OCI-LY1 (cell line): ENCODE data around the gene TM2D3.

Experiments
- H2AFZ ChIP-seq: fragments of 200-600 bp; sonication (generic), shearing (Covaris generic); 2 replicates; pipeline ENCODE4 v1.6.0; 2014; ENCODE audit warnings: antibody characterized with exemption, mild to moderate bottlenecking, low read length
- H3F3A ChIP-seq: fragments of 200-600 bp; sonication (generic), shearing (Covaris generic); 2 replicates; pipeline ENCODE4 v1.6.0; 2014; ENCODE audit warnings: mild to moderate bottlenecking, antibody characterized with exemption, low read length, moderate library complexity; ENCODE audit not compliant: insufficient read depth
- H3K27ac ChIP-seq: fragments of 200-600 bp; sonication (generic); 2 replicates; pipeline ENCODE4 v1.5.1; 2014; ENCODE audit warnings: low read length, mixed run types, mild to moderate bottlenecking, low read depth; ENCODE audit not compliant: poor library complexity, severe bottlenecking
- H3K27me3 ChIP-seq: fragments of 200-600 bp; sonication (generic); 2 replicates; pipeline ENCODE4 v1.6.0; 2014; ENCODE audit warnings: antibody characterized with exemption, mild to moderate bottlenecking, low read length, moderate library complexity; ENCODE audit not compliant: insufficient read depth
- H3K36me3 ChIP-seq: fragments of 200-600 bp; sonication (generic); 2 replicates; pipeline ENCODE4 v1.6.1; 2014; ENCODE audit warnings: mild to moderate bottlenecking, antibody characterized with exemption, low read length, moderate library complexity, mixed read lengths; ENCODE audit not compliant: insufficient read depth
- H3K4me1 ChIP-seq: fragments of 200-600 bp; sonication (generic); 2 replicates; pipeline ENCODE4 v1.5.1; 2014; ENCODE audit warnings: mild to moderate bottlenecking, low read length, moderate library complexity; ENCODE audit not compliant: insufficient read depth, severe bottlenecking
- H3K4me2 ChIP-seq: fragments of 200-600 bp; sonication (generic), shearing (Covaris generic); 2 replicates; pipeline ENCODE4 v1.6.1; 2014; ENCODE audit warnings: low read length
- H3K4me3 ChIP-seq: fragments of 200-600 bp; sonication (generic); 2 replicates; pipeline ENCODE4 v1.5.1; 2014; ENCODE audit warnings: low read length, low read depth, mild to moderate bottlenecking, mixed read lengths; ENCODE audit not compliant: poor library complexity, severe bottlenecking
- H3K79me2 ChIP-seq: fragments of 200-600 bp; shearing (Covaris generic); 2 replicates; pipeline ENCODE4 v1.6.1; 2016; ENCODE audit warnings: mixed run types, low read length, mixed read lengths; ENCODE audit not compliant: insufficient read depth
- H3K9ac ChIP-seq: fragments of 200-600 bp; sonication (generic), shearing (Covaris generic); 2 replicates; pipeline ENCODE4 v1.6.1; 2014; ENCODE audit warnings: mild to moderate bottlenecking, low read length, mixed read lengths
- H3K9me2 ChIP-seq: fragments of 200-600 bp; sonication (generic), shearing (Covaris generic); 2 replicates; pipeline ENCODE4 v1.6.1; 2014; ENCODE audit warnings: low read depth, mild to moderate bottlenecking, low read length, mixed read lengths
- H3K9me3 ChIP-seq: fragments of 200-600 bp; shearing (Covaris generic); 2 replicates; pipeline ENCODE4 v1.6.1; 2014; ENCODE audit warnings: low read length, mixed read lengths
- H4K20me1 ChIP-seq: fragments of 200-600 bp; sonication (generic), shearing (Covaris generic); 2 replicates; pipeline ENCODE4 v1.6.0; 2016; ENCODE audit warnings: mild to moderate bottlenecking, low read length; ENCODE audit not compliant: insufficient read depth
- EZH2 ChIP-seq: fragments of 200-600 bp; sonication (generic), shearing (Covaris generic); IDR thresholded peaks from 2 replicates; pipeline ENCODE4 v1.8.0; 2017; ENCODE audit warnings: borderline replicate concordance, mixed run types, mild to moderate bottlenecking, antibody characterized with exemption, low read length, moderate library complexity, mixed read lengths
- TF ChIP-seq, protein P1 (sequence below): fragments of 200-600 bp; sonication (generic), shearing (Covaris generic); IDR thresholded peaks from 2 replicates; pipeline ENCODE4 v1.5.1; 2017; ENCODE audit warnings: mild to moderate bottlenecking, antibody characterized with exemption, low read length, moderate library complexity, mixed read lengths

Gene TM2D3

DNA sequence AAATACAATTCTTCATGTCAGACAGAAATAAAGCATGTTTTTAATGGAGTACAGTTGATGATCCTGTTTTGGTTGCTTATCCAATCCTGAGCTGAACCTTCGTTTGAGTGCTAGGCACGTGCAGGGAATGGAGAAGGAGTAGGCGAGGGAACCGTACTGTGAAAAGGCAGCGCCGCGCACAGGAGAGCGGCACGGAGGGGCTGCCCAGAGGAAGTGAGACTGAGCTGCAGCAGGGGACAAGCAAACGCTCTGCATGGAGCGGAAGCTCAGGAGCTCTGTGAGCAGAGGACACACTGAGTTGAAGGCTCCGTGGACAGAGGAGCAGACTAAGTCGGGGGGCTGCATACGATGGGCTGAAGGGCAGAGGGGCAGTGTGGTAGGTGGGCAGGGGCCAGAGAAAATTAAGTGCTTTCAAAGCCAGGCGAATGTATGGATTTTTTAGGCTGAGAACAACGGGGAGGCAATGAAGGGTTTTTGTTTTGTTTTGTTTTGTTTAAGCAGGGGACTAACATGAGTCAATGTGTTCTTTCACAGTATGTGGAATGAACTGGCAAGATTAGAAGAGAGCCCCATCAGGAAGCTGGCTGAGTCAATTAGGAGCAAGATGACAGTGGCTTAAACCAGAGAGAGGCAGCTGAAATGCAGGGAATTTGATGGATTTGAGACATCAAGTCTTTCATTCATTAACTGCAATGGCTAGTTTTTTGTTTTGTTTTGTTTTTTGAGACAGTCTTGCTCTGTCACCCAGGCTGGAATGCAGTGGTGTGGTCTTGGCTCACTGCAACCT is 23.8 kb upstream of the TM2D3 start:
- no peak overlapping the region for H3K9ac ChIP-seq
- H3K4me1 ChIP-seq, result no peaks in the 10 kb centered on the region
- H3K27me3 ChIP-seq, result no peaks in the 10 kb centered on the region
- TF ChIP-seq, protein P1, sequence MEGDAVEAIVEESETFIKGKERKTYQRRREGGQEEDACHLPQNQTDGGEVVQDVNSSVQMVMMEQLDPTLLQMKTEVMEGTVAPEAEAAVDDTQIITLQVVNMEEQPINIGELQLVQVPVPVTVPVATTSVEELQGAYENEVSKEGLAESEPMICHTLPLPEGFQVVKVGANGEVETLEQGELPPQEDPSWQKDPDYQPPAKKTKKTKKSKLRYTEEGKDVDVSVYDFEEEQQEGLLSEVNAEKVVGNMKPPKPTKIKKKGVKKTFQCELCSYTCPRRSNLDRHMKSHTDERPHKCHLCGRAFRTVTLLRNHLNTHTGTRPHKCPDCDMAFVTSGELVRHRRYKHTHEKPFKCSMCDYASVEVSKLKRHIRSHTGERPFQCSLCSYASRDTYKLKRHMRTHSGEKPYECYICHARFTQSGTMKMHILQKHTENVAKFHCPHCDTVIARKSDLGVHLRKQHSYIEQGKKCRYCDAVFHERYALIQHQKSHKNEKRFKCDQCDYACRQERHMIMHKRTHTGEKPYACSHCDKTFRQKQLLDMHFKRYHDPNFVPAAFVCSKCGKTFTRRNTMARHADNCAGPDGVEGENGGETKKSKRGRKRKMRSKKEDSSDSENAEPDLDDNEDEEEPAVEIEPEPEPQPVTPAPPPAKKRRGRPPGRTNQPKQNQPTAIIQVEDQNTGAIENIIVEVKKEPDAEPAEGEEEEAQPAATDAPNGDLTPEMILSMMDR, result no peak
- no peak for TF ChIP-seq EZH2
- no peaks in the 10 kb centered on the region for H3K9me2 ChIP-seq
- H3K9me3 ChIP-seq, result no peaks in the 10 kb centered on the region
- H3K27ac ChIP-seq, result no peak overlapping the region
- no peaks in the 10 kb centered on the region for H4K20me1 ChIP-seq
- no peaks in the 10 kb centered on the region for H3F3A ChIP-seq
- no peak overlapping the region for H3K4me3 ChIP-seq
- H2AFZ ChIP-seq, result no peak overlapping the region
- H3K79me2 ChIP-seq, result no peaks in the 10 kb centered on the region
- H3K4me2 ChIP-seq, result no peak overlapping the region
- H3K36me3 ChIP-seq, result no peaks in the 10 kb centered on the region

DNA sequence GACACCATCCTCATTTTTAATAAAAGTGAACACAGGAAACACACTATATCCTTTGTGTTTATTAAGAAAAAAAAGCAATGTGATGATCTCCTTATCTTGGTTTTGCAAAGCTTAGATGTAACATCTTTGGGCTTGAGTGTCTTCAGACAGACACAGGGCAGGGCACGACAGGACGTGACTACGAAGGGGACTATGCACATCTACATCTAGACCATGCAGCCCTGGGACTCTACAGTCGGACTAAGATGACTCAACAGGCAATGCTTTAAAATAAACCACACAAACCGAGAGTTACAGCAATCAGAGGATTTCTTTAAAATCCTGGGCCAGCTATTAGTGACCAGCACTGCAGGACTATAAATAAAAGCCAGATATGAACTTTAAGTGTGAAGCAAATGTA is 22.8 kb upstream of the TM2D3 start:
- no peaks in the 10 kb centered on the region for H3K79me2 ChIP-seq
- no peaks in the 10 kb centered on the region for H3F3A ChIP-seq
- H3K4me1 ChIP-seq, result no peaks in the 10 kb centered on the region
- no peaks in the 10 kb centered on the region for H4K20me1 ChIP-seq
- H3K27ac ChIP-seq, result no peak overlapping the region
- no peak overlapping the region for H3K4me2 ChIP-seq
- no peak overlapping the region for H2AFZ ChIP-seq
- H3K9ac ChIP-seq, result no peak overlapping the region
- TF ChIP-seq, protein P1, result no peak
- TF ChIP-seq EZH2, result no peak
- H3K36me3 ChIP-seq, result no peaks in the 10 kb centered on the region
- H3K9me3 ChIP-seq, result no peaks in the 10 kb centered on the region
- no peaks in the 10 kb centered on the region for H3K9me2 ChIP-seq
- H3K27me3 ChIP-seq, result no peaks in the 10 kb centered on the region
- no peak overlapping the region for H3K4me3 ChIP-seq

DNA sequence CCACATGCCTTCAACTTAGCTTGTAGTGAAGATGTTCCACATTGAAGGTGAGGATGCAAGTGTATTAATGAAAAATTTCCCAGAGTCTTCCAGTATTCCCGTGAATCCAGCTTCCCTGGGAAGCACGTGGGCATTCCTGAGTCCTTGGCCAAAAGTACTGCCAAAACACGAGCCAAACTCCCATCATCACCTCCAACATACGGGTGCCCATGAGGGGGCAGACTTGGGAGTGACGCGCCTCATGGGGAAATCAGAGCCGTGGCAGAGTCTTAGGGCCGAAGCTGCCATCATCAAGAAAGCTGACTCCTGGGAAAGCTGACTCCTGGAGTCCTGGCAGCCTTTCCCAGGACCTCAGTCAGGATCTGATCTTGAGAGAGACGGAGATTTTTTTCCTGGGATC is 20.1 kb upstream of the TM2D3 start:
- Histone ChIP-seq H3K27ac (no peak overlapping the region), H4K20me1 (no peaks in the 10 kb centered on the region), H3K4me2 (no peak overlapping the region), H3K4me1 (no peaks in the 10 kb centered on the region), H3K36me3 (no peaks in the 10 kb centered on the region), H3K9me3 (no peaks in the 10 kb centered on the region), H3K9me2 (no peaks in the 10 kb centered on the region), H2AFZ (no peak overlapping the region), H3K9ac (no peak overlapping the region), H3K4me3 (no peak overlapping the region), H3K79me2 (no peaks in the 10 kb centered on the region), H3F3A (no peaks in the 10 kb centered on the region), H3K27me3 (no peaks in the 10 kb centered on the region)
- TF ChIP-seq, protein P1, result no peak
- no peak for TF ChIP-seq EZH2
